H9 (cell line): ENCODE measurements around the gene ANKMY2. TPM values are rescaled to one million over a fixed set of nuclear protein-coding genes. Genes with fewer than 3 reads are reported as not detected.

Experiments
- DNase-seq: peaks from one replicate; pipeline ENCODE4 v3.0.0-alpha.2; 2017
- H2AFZ ChIP-seq: one replicate; pipeline ENCODE4 v1.6.1; 2013; ENCODE audit warnings: mild to moderate bottlenecking, low read length, control low read depth, moderate library complexity
- H2AK5ac ChIP-seq: 2 replicates; pipeline ENCODE4 v1.6.1; 2013; ENCODE audit warnings: low read length, control low read depth, mixed read lengths; ENCODE audit not compliant: insufficient read length
- H2BK120ac ChIP-seq: one replicate; pipeline ENCODE4 v1.6.1; 2013; ENCODE audit warnings: low read depth, mild to moderate bottlenecking, low read length, control low read depth, inconsistent platforms; ENCODE audit not compliant: poor library complexity, severe bottlenecking
- H2BK12ac ChIP-seq: 2 replicates; pipeline ENCODE4 v1.6.1; 2013; ENCODE audit warnings: low read length, control low read depth, mixed read lengths, low read depth; ENCODE audit not compliant: insufficient read length
- H2BK15ac ChIP-seq: 2 replicates; pipeline ENCODE4 v1.6.1; 2013; ENCODE audit warnings: low read depth, low read length, control low read depth
- H2BK20ac ChIP-seq: one replicate; pipeline ENCODE4 v1.6.1; 2013; ENCODE audit warnings: low read depth, mild to moderate bottlenecking, low read length, control low read depth, inconsistent platforms; ENCODE audit not compliant: poor library complexity, severe bottlenecking
- H2BK5ac ChIP-seq: 2 replicates; pipeline ENCODE4 v1.6.1; 2013; ENCODE audit warnings: low read length, control low read depth, mixed read lengths; ENCODE audit not compliant: insufficient read length
- H3K14ac ChIP-seq: 2 replicates; pipeline ENCODE4 v1.6.1; 2013; ENCODE audit warnings: low read length, control low read depth; ENCODE audit not compliant: insufficient read depth
- H3K18ac ChIP-seq: 2 replicates; pipeline ENCODE4 v1.6.1; 2013; ENCODE audit warnings: low read depth, mild to moderate bottlenecking, mixed read lengths, low read length, control low read depth; ENCODE audit not compliant: insufficient read length
- H3K23ac ChIP-seq: 2 replicates; pipeline ENCODE4 v1.6.1; 2013; ENCODE audit warnings: low read length, control low read depth, mixed read lengths, low read depth; ENCODE audit not compliant: insufficient read length
- H3K23me2 ChIP-seq: 2 replicates; pipeline ENCODE4 v1.6.1; 2013; ENCODE audit warnings: low read depth, mild to moderate bottlenecking, mixed read lengths, low read length, control low read depth; ENCODE audit not compliant: insufficient read length, poor library complexity, severe bottlenecking
- H3K27ac ChIP-seq: 2 replicates; pipeline ENCODE4 v1.5.1; 2013; ENCODE audit warnings: low read length, control low read depth, mixed read lengths, low read depth; ENCODE audit not compliant: insufficient read length
- H3K27me3 ChIP-seq: 2 replicates; pipeline ENCODE4 v1.6.1; 2013; ENCODE audit warnings: low read length, control low read depth, inconsistent platforms; ENCODE audit not compliant: insufficient read depth
- H3K4ac ChIP-seq: 2 replicates; pipeline ENCODE4 v1.6.1; 2013; ENCODE audit warnings: low read depth, mild to moderate bottlenecking, control low read depth, inconsistent platforms, low read length, moderate library complexity
- H3K4me1 ChIP-seq: 2 replicates; pipeline ENCODE4 v1.6.1; 2013; ENCODE audit warnings: low read length, control low read depth, inconsistent platforms; ENCODE audit not compliant: insufficient read depth
- H3K4me2 ChIP-seq: 2 replicates; pipeline ENCODE4 v1.6.1; 2013; ENCODE audit warnings: low read length, control low read depth, mixed read lengths; ENCODE audit not compliant: insufficient read length, insufficient read depth
- H3K56ac ChIP-seq: 2 replicates; pipeline ENCODE4 v1.6.1; 2013; ENCODE audit warnings: low read depth, mild to moderate bottlenecking, mixed read lengths, low read length, control low read depth; ENCODE audit not compliant: insufficient read length
- H3K79me1 ChIP-seq: 2 replicates; pipeline ENCODE4 v1.6.1; 2013; ENCODE audit warnings: low read depth, mild to moderate bottlenecking, moderate library complexity, low read length, control low read depth, inconsistent platforms; ENCODE audit not compliant: insufficient read depth, poor library complexity, severe bottlenecking
- H3K79me2 ChIP-seq: 2 replicates; pipeline ENCODE4 v1.6.1; 2013; ENCODE audit warnings: low read length, control low read depth, inconsistent platforms; ENCODE audit not compliant: insufficient read depth
- H3K9ac ChIP-seq: 2 replicates; pipeline ENCODE4 v1.6.1; 2013; ENCODE audit warnings: low read length, control low read depth, mixed read lengths; ENCODE audit not compliant: insufficient read length; ENCODE audit errors: extremely low read depth
- H3K9me3 ChIP-seq: one replicate; pipeline ENCODE4 v1.6.1; 2013; ENCODE audit warnings: low read depth, low read length, inconsistent platforms; ENCODE audit not compliant: control insufficient read depth
- H3T11ph ChIP-seq: one replicate; pipeline ENCODE4 v1.6.1; 2013; ENCODE audit warnings: mild to moderate bottlenecking, low read length, control low read depth, inconsistent platforms
- H4K20me1 ChIP-seq: one replicate; pipeline ENCODE4 v1.6.1; 2013; ENCODE audit not compliant: control insufficient read depth, insufficient read length, insufficient read depth
- H4K5ac ChIP-seq: 2 replicates; pipeline ENCODE4 v1.6.1; 2013; ENCODE audit warnings: low read depth, mild to moderate bottlenecking, mixed read lengths, low read length, control low read depth; ENCODE audit not compliant: insufficient read length
- H4K8ac ChIP-seq: replicated peaks from 2 replicates; pipeline ENCODE4 v1.6.1; 2013; ENCODE audit warnings: low read length, control low read depth, mixed read lengths, low read depth; ENCODE audit not compliant: insufficient read length
- H4K91ac ChIP-seq: 2 replicates; pipeline ENCODE4 v1.6.1; 2013; ENCODE audit warnings: low read depth, mild to moderate bottlenecking, moderate library complexity, mixed read lengths, low read length, control low read depth; ENCODE audit not compliant: insufficient read length
- H3K27ac Mint-ChIP-seq, 3 experiments: 2 replicates in 2 of 3; 3 replicates in 1 of 3; pipeline ENCODE4 v1.8.0; 2020 to 2021; ENCODE audit warnings: mixed read lengths in 3 of 3, mild to moderate bottlenecking in 1 of 3, moderate library complexity in 1 of 3
- H3K27me3 Mint-ChIP-seq: 2 replicates; pipeline ENCODE4 v1.8.0; 2021; ENCODE audit warnings: low read depth, mild to moderate bottlenecking, moderate library complexity, mixed read lengths
- H3K36me3 Mint-ChIP-seq, 3 experiments: 2 replicates in 2 of 3; 3 replicates in 1 of 3; pipeline ENCODE4 v1.8.0; 2020 to 2021; ENCODE audit warnings: low read depth in 3 of 3, mixed read lengths in 3 of 3; ENCODE audit not compliant: insufficient read depth in 1 of 3
- H3K4me1 Mint-ChIP-seq, 2 experiments: 2 replicates each; pipeline ENCODE4 v1.8.0; 2020; ENCODE audit warnings: mixed read lengths in 2 of 2
- H3K4me3 Mint-ChIP-seq, 2 experiments: 2 replicates in 1 of 2; 3 replicates in 1 of 2; pipeline ENCODE4 v1.8.0; 2020 to 2021; ENCODE audit warnings: mild to moderate bottlenecking in 2 of 2, mixed read lengths in 2 of 2, moderate library complexity in 1 of 2
- H3K9me3 Mint-ChIP-seq, 2 experiments: 2 replicates in 1 of 2; 3 replicates in 1 of 2; pipeline ENCODE4 v1.8.0; 2020; ENCODE audit warnings: mild to moderate bottlenecking in 2 of 2, mixed read lengths in 2 of 2, moderate library complexity in 1 of 2
- CTCF ChIP-seq: fragments of 200-600 bp; sonication (generic); conservative IDR thresholded peaks from 3 replicates; pipeline ENCODE4 v1.8.0; 2021; ENCODE audit warnings: antibody characterized with exemption, mild to moderate bottlenecking
- WGBS: extraction: QIAGEN DNeasy Blood & Tissue Kit; methylation state at CpG from one replicate; pipeline ENCODE4 v1.1.7; 2013; ENCODE audit warnings: missing lambda C conversion rate, low lambda C conversion rate, mixed read lengths; ENCODE audit not compliant: insufficient read length; ENCODE audit errors: extremely low coverage; 5-methylcytosine and 5-hydroxymethylcytosine counted together
- total RNA-seq: library from RNA; stranded (reverse); gene quantifications from 2 replicates; pipeline ENCODE4 v1.2.1, GENCODE V29; 2021

ANKMY2 gene
- total RNA-seq, 1 experiment from 2014 or later: 12.7 TPM

GRCh38 chr7:16587790-16588189 is 57.8 kb downstream of the ANKMY2 start:
- no peak overlapping the region for H2AFZ ChIP-seq
- no peak overlapping the region for H3K4me3 Mint-ChIP-seq
- no peak overlapping the region for H3K27ac ChIP-seq

More at GRCh38 chr7:16587790-16588189, 57.8 kb downstream of the ANKMY2 start:
- no peak overlapping the region for H3K9ac ChIP-seq
- H2BK15ac ChIP-seq: no peak overlapping the region
- no peak overlapping the region for H3K23ac ChIP-seq
- no peak overlapping the region for H3K18ac ChIP-seq
- no CpG with 5 or more reads among the region's 6 CpGs for WGBS
- no peaks in the 10 kb centered on the region for H4K20me1 ChIP-seq
- H3K56ac ChIP-seq: no peak overlapping the region
- no peaks in the 10 kb centered on the region for H3K27me3 ChIP-seq
- Mint-ChIP-seq H3K4me1 (peaks cover 9 to 19% of the 10 kb centered on the region in 2 experiments), H3K27me3 (peaks cover 3% of the 10 kb centered on the region; the same call in 1 of the 2 replicates), H3K9me3 (no peaks in the 10 kb centered on the region), H3K27ac (no peak overlapping the region; a peak in 3 of 7 replicates), H3K36me3 (peaks cover 0 to 2% (median 0%) of the 10 kb centered on the region in 3 experiments; a peak in 2 of 7 replicates)
- peaks cover 2% of the 10 kb centered on the region; the same call in 1 of the 2 replicates for H3K4me1 ChIP-seq
- no peak overlapping the region for H3K4me2 ChIP-seq
- no peaks in the 10 kb centered on the region for H3K9me3 ChIP-seq
- H2BK12ac ChIP-seq: no peak overlapping the region
- H4K8ac ChIP-seq: no peak overlapping the region
- no peaks in the 10 kb centered on the region for H3K23me2 ChIP-seq
- no peak overlapping the region for H2BK5ac ChIP-seq
- no peak overlapping the region for H4K91ac ChIP-seq
- H3K79me2 ChIP-seq: no peaks in the 10 kb centered on the region
- no peak overlapping the region for H2BK20ac ChIP-seq
- no peak for DNase-seq
- H2BK120ac ChIP-seq: no peak overlapping the region
- no peaks in the 10 kb centered on the region for H3K79me1 ChIP-seq
- H4K5ac ChIP-seq: no peak overlapping the region
- no peak for TF ChIP-seq CTCF
- no peak overlapping the region for H2AK5ac ChIP-seq
- no peak overlapping the region for H3K4ac ChIP-seq
- H3T11ph ChIP-seq: no peak overlapping the region
- H3K14ac ChIP-seq: no peak overlapping the region
